Measurements from ENCODE around the gene STRN3.

DNA sequence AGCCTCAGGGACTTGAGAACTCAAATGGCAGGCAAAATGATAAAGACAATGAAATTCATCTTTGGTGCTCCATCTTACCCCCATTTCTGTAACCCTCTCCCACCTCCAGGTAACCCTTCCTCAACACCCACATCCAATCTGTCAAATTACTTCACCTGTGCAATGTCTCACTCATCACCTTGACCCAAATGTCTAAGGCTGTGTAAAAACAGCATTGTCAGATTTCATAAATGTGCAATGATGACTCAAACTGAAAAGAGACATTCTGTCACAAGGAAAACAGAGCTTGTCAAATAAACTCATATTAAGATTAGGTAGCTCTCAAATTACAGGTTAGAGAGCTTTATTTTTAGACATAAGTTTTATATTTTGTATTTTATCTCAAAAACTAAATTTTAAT, 171.7 kb downstream of the STRN3 start:
- TF ChIP-seq, protein P1, sequence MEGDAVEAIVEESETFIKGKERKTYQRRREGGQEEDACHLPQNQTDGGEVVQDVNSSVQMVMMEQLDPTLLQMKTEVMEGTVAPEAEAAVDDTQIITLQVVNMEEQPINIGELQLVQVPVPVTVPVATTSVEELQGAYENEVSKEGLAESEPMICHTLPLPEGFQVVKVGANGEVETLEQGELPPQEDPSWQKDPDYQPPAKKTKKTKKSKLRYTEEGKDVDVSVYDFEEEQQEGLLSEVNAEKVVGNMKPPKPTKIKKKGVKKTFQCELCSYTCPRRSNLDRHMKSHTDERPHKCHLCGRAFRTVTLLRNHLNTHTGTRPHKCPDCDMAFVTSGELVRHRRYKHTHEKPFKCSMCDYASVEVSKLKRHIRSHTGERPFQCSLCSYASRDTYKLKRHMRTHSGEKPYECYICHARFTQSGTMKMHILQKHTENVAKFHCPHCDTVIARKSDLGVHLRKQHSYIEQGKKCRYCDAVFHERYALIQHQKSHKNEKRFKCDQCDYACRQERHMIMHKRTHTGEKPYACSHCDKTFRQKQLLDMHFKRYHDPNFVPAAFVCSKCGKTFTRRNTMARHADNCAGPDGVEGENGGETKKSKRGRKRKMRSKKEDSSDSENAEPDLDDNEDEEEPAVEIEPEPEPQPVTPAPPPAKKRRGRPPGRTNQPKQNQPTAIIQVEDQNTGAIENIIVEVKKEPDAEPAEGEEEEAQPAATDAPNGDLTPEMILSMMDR (conservative IDR thresholded peaks at IDR 0.05; ENCODE audit: low read depth, low read length) = no peak
- TF ChIP-seq, protein P2, sequence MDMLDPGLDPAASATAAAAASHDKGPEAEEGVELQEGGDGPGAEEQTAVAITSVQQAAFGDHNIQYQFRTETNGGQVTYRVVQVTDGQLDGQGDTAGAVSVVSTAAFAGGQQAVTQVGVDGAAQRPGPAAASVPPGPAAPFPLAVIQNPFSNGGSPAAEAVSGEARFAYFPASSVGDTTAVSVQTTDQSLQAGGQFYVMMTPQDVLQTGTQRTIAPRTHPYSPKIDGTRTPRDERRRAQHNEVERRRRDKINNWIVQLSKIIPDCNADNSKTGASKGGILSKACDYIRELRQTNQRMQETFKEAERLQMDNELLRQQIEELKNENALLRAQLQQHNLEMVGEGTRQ (IDR thresholded peaks at IDR 0.05; ENCODE audit: low read depth, low read length) = no peak
- no peak for TF ChIP-seq POLR2A (IDR thresholded peaks at IDR 0.05; ENCODE audit: low read depth, low read length)
- no peak for TF ChIP-seq SMC3 (IDR thresholded peaks at IDR 0.05; ENCODE audit: low read depth, low read length)

Measured in IMR-90 (cell line).